NCI-H128 (cell line): Measurements from ENCODE around the gene HNRNPA1.
"Not testable (repeated sequence)": the region's sequence is repeated elsewhere in the genome, so short reads cannot be mapped to it uniquely, and the experiment has no call there.

Experiments
- DNase-seq: peaks from one replicate; lab custom pipeline; 2025; ENCODE audit not compliant: unreplicated experiment; lab: John Stamatoyannopoulos, UW

Gene HNRNPA1

GRCh38 chr12:54273981-54274380 is 6.5 kb upstream of the HNRNPA1 start:
- DNase-seq: no peak

GRCh38 chr12:54276368-54276767 is 4.2 kb upstream of the HNRNPA1 start:
- DNase-seq: no peak

GRCh38 chr12:54277823-54278276 is 2.7 kb upstream of the HNRNPA1 start:
- DNase-seq: no peak

- DNase-seq: no peak
Observed at GRCh38 chr12:54279227-54279631, 1.3 kb upstream of the HNRNPA1 start.

GRCh38 chr12:54279632-54280467 is 676 bp upstream of the HNRNPA1 start, which contains the start of gene CBX5:
CBX5 (minus strand) TSS chr12:54280122; CDS start chr12:54257650, 22,472 bp downstream.
- peak; percentile 99 for DNase-seq

- not testable (repeated sequence) for DNase-seq
Observed at GRCh38 chr12:54281261-54281638, 724 bp downstream of the HNRNPA1 start.

GRCh38 chr12:54281694-54282093 is 1.2 kb downstream of the HNRNPA1 start:
- DNase-seq: not testable (repeated sequence)

- no peak for DNase-seq
Observed at GRCh38 chr12:54282949-54283593, 2.5 kb downstream of the HNRNPA1 start.

GRCh38 chr12:54284070-54284780 is 3.7 kb downstream of the HNRNPA1 start:
- DNase-seq: not testable (repeated sequence)

GRCh38 chr12:54285150-54286041 is 4.9 kb downstream of the HNRNPA1 start:
- no peak for DNase-seq

GRCh38 chr12:54286042-54287030 is 5.8 kb downstream of the HNRNPA1 start:
- DNase-seq: no peak

- no peak for DNase-seq
Observed at GRCh38 chr12:54287261-54288157, 7.0 kb downstream of the HNRNPA1 start.

- no peak for DNase-seq
Observed at GRCh38 chr12:54292083-54292930, 11.8 kb downstream of the HNRNPA1 start.

- DNase-seq: no peak
Observed at GRCh38 chr12:54292931-54293241, 12.4 kb downstream of the HNRNPA1 start.

- DNase-seq: peak; percentile 15
Observed at GRCh38 chr12:54294152-54294952, 13.8 kb downstream of the HNRNPA1 start.

GRCh38 chr12:54294953-54295566 is 14.5 kb downstream of the HNRNPA1 start:
- no peak for DNase-seq
